ENCODE results near the gene NELFB. TPM values are rescaled to one million over a fixed set of nuclear protein-coding genes. Genes with fewer than 3 reads are reported as not detected.

NELFB gene
- total and polyA plus RNA-seq, 2 donors = 20.4 to 38.8 TPM

GRCh38 chr9:137293094-137293481 lies 38.0 kb downstream of the NELFB start:
- Histone ChIP-seq H3K27me3 (ENCODE audit: control insufficient read depth in 2 of 2, insufficient read depth in 1 of 2, low read length in 1 of 2) (peaks cover 38 to 50% of the 10 kb centered on the region in 2 donors), H3K27ac (ENCODE audit: low read depth in 1 of 2, low read length in 1 of 2) (no peak overlapping the region), H3K9me3 (ENCODE audit: control insufficient read depth in 2 of 2, insufficient read depth in 1 of 2, low read length in 1 of 2) (peaks cover 3 to 15% of the 10 kb centered on the region in 2 donors), H3K4me1 (ENCODE audit: control insufficient read depth in 2 of 2, insufficient read depth in 2 of 2, low read length in 2 of 2) (peaks cover 0 to 4% of the 10 kb centered on the region in 2 donors), H3K36me3 (ENCODE audit: control insufficient read depth in 2 of 2, insufficient read depth in 2 of 2, low read length in 1 of 2) (no peaks in the 10 kb centered on the region), H3K4me3 (ENCODE audit: low read length in 2 of 2) (no peak overlapping the region)
- DNase-seq (ENCODE audit: low read depth in 6 of 9, low spot score in 9 of 9) = no peak
- 94% methylated on average over 15 of the region's 15 CpGs for WGBS

DNA sequence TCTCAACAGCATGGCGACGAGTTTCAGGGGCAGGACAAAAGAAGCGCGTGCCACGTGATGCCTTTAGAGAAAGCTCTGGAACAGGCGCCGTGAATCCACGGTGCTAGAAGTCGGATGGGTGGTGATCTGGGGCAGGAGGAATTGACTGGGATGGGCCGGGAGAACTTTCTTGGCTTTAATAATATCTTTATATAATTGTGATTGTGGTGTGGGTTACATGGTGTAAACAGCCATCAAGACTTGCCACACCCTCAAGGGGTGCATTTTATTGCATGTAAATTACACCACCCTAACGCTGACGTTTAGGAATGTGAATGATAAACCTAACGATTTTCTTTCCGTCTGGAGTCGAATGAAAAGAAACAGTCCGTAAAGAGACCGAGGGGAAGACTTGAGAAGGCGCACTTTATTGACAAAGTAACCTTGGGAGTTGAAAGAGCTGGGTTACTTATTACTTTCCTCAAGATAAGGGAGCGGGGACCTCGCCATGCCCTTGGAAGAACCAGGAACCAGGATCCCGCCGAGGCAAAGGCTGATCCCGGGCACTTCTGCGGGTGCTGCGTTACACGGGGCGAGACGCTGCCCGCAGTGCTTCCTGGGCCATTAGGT lies 38.5 kb downstream of the NELFB start:
- Histone ChIP-seq H3K4me3 (ENCODE audit: low read length in 2 of 2) (no peak overlapping the region), H3K4me1 (ENCODE audit: control insufficient read depth in 2 of 2, insufficient read depth in 2 of 2, low read length in 2 of 2) (peaks cover 0 to 7% of the 10 kb centered on the region in 2 donors)
- 93% methylated on average over 29 of the region's 29 CpGs for WGBS

DNA sequence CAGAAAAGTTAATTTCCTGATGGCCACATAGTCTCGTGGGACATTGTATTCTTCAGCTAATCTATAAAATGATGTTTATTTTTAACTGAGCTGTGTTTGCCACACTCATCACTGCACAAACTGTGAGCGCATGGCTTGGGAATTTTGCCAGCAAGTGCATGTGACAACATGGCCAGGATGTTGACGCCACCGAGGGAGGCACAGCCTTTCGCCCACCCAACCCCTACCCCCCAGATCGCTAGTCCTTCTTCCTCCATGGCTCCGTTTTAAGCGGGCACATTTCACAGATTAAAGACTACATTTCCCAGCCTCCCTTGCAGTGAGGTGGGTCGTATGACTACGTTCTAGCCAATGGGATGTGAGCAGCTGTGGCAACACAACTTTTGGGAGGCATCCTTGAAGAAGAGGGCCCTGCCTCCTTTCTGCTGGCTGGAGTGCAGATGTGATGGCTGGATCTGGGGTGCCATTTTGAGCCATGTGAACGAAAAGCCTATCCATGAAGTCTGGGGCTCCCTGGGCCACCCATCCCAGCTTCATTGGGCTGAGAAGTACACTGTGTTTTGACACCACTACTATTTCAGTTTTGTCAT lies 39.1 kb downstream of the NELFB start:
- DNase-seq (ENCODE audit: low read depth in 6 of 9, low spot score in 9 of 9) = no peak
- Histone ChIP-seq H3K9me3 (ENCODE audit: control insufficient read depth in 2 of 2, insufficient read depth in 1 of 2, low read length in 1 of 2) (peaks cover 3 to 15% of the 10 kb centered on the region in 2 donors), H3K27me3 (ENCODE audit: control insufficient read depth in 2 of 2, insufficient read depth in 1 of 2, low read length in 1 of 2) (peaks cover 49 to 61% of the 10 kb centered on the region in 2 donors), H3K36me3 (ENCODE audit: control insufficient read depth in 2 of 2, insufficient read depth in 2 of 2, low read length in 1 of 2) (no peaks in the 10 kb centered on the region), H3K27ac (ENCODE audit: low read depth in 1 of 2, low read length in 1 of 2) (no peak overlapping the region), H3K4me3 (ENCODE audit: low read length in 2 of 2) (no peak overlapping the region), H3K4me1 (ENCODE audit: control insufficient read depth in 2 of 2, insufficient read depth in 2 of 2, low read length in 2 of 2) (peaks cover 0 to 8% of the 10 kb centered on the region in 2 donors)
- 44% methylated on average over 11 of the region's 11 CpGs for whole genome bisulfite sequencing

More for the DNA sequence above, 38.5 kb downstream of the NELFB start:
- peaks cover 43 to 55% of the 10 kb centered on the region in 2 donors for H3K27me3 ChIP-seq (ENCODE audit: control insufficient read depth in 2 of 2, insufficient read depth in 1 of 2, low read length in 1 of 2)
- H3K9me3 ChIP-seq (ENCODE audit: control insufficient read depth in 2 of 2, insufficient read depth in 1 of 2, low read length in 1 of 2) = peaks cover 3 to 15% of the 10 kb centered on the region in 2 donors
- DNase-seq (ENCODE audit: low read depth in 6 of 9, low spot score in 9 of 9) = no peak
- H3K27ac ChIP-seq (ENCODE audit: low read depth in 1 of 2, low read length in 1 of 2) = no peak overlapping the region
- no peaks in the 10 kb centered on the region for H3K36me3 ChIP-seq (ENCODE audit: control insufficient read depth in 2 of 2, insufficient read depth in 2 of 2, low read length in 1 of 2)

- Histone ChIP-seq H3K27me3 (ENCODE audit: control insufficient read depth in 2 of 2, insufficient read depth in 1 of 2, low read length in 1 of 2) (peaks cover 55 to 66% of the 10 kb centered on the region in 2 donors), H3K27ac (ENCODE audit: low read depth in 1 of 2, low read length in 1 of 2) (no peak overlapping the region), H3K4me1 (ENCODE audit: control insufficient read depth in 2 of 2, insufficient read depth in 2 of 2, low read length in 2 of 2) (peaks cover 0 to 11% of the 10 kb centered on the region in 2 donors), H3K36me3 (ENCODE audit: control insufficient read depth in 2 of 2, insufficient read depth in 2 of 2, low read length in 1 of 2) (no peaks in the 10 kb centered on the region), H3K9me3 (ENCODE audit: control insufficient read depth in 2 of 2, insufficient read depth in 1 of 2, low read length in 1 of 2) (peaks cover 3 to 15% of the 10 kb centered on the region in 2 donors), H3K4me3 (ENCODE audit: low read length in 2 of 2) (no peak overlapping the region)
- no peak for DNase-seq (ENCODE audit: low read depth in 6 of 9, low spot score in 9 of 9)
- WGBS = 13% methylated on average over 35 of the region's 35 CpGs
Measured at GRCh38 chr9:137294681-137295237, 39.6 kb downstream of the NELFB start.

- 2% methylated on average over 76 of the region's 76 CpGs for WGBS
- Histone ChIP-seq H3K27ac (ENCODE audit: low read depth in 1 of 2, low read length in 1 of 2) (no peak overlapping the region), H3K9me3 (ENCODE audit: control insufficient read depth in 2 of 2, insufficient read depth in 1 of 2, low read length in 1 of 2) (peaks cover 3 to 15% of the 10 kb centered on the region in 2 donors), H3K27me3 (ENCODE audit: control insufficient read depth in 2 of 2, insufficient read depth in 1 of 2, low read length in 1 of 2) (peaks cover 60 to 68% of the 10 kb centered on the region in 2 donors), H3K4me1 (ENCODE audit: control insufficient read depth in 2 of 2, insufficient read depth in 2 of 2, low read length in 2 of 2) (peaks cover 0 to 15% of the 10 kb centered on the region in 2 donors), H3K4me3 (ENCODE audit: low read length in 2 of 2) (peak overlapping the region in 1 of 2 donors; percentile 44), H3K36me3 (ENCODE audit: control insufficient read depth in 2 of 2, insufficient read depth in 2 of 2, low read length in 1 of 2) (no peaks in the 10 kb centered on the region)
- DNase-seq (ENCODE audit: low read depth in 6 of 9, low spot score in 9 of 9) = no peak
Measured at GRCh38 chr9:137295238-137295811, 40.2 kb downstream of the NELFB start.

- peaks cover 3 to 15% of the 10 kb centered on the region in 2 donors for H3K4me1 ChIP-seq (ENCODE audit: control insufficient read depth in 2 of 2, insufficient read depth in 2 of 2, low read length in 2 of 2)
- peak overlapping the region in 1 of 2 donors; percentile 44 for H3K4me3 ChIP-seq (ENCODE audit: low read length in 2 of 2)
- H3K27ac ChIP-seq (ENCODE audit: low read depth in 1 of 2, low read length in 1 of 2) = no peak overlapping the region
- DNase-seq (ENCODE audit: low read depth in 6 of 9, low spot score in 9 of 9) = no peak
- H3K36me3 ChIP-seq (ENCODE audit: control insufficient read depth in 2 of 2, insufficient read depth in 2 of 2, low read length in 1 of 2) = no peaks in the 10 kb centered on the region
- peaks cover 3 to 15% of the 10 kb centered on the region in 2 donors for H3K9me3 ChIP-seq (ENCODE audit: control insufficient read depth in 2 of 2, insufficient read depth in 1 of 2, low read length in 1 of 2)
- 22% methylated on average over 78 of the region's 78 CpGs for WGBS
- peaks cover 68 to 76% of the 10 kb centered on the region in 2 donors for H3K27me3 ChIP-seq (ENCODE audit: control insufficient read depth in 2 of 2, insufficient read depth in 1 of 2, low read length in 1 of 2)
Measured at GRCh38 chr9:137295849-137296669, 40.9 kb downstream of the NELFB start.

GRCh38 chr9:137296670-137297664 lies 41.8 kb downstream of the NELFB start:
- Histone ChIP-seq H3K4me1 (ENCODE audit: control insufficient read depth in 2 of 2, insufficient read depth in 2 of 2, low read length in 2 of 2) (peaks cover 8 to 18% of the 10 kb centered on the region in 2 donors), H3K27me3 (ENCODE audit: control insufficient read depth in 2 of 2, insufficient read depth in 1 of 2, low read length in 1 of 2) (peaks cover 76 to 82% of the 10 kb centered on the region in 2 donors), H3K9me3 (ENCODE audit: control insufficient read depth in 2 of 2, insufficient read depth in 1 of 2, low read length in 1 of 2) (peaks cover 3 to 15% of the 10 kb centered on the region in 2 donors), H3K36me3 (ENCODE audit: control insufficient read depth in 2 of 2, insufficient read depth in 2 of 2, low read length in 1 of 2) (no peaks in the 10 kb centered on the region), H3K27ac (ENCODE audit: low read depth in 1 of 2, low read length in 1 of 2) (no peak overlapping the region), H3K4me3 (ENCODE audit: low read length in 2 of 2) (no peak overlapping the region)
- WGBS = 60% methylated on average over 24 of the region's 24 CpGs
- no peak for DNase-seq (ENCODE audit: low read depth in 6 of 9, low spot score in 9 of 9)

GRCh38 chr9:137297966-137298365 lies 42.8 kb downstream of the NELFB start:
- no peak for DNase-seq (ENCODE audit: low read depth in 6 of 9, low spot score in 9 of 9)
- 86% methylated on average over 7 of the region's 7 CpGs for WGBS
- Histone ChIP-seq H3K4me3 (ENCODE audit: low read length in 2 of 2) (no peak overlapping the region), H3K9me3 (ENCODE audit: control insufficient read depth in 2 of 2, insufficient read depth in 1 of 2, low read length in 1 of 2) (peaks cover 3 to 15% of the 10 kb centered on the region in 2 donors), H3K4me1 (ENCODE audit: control insufficient read depth in 2 of 2, insufficient read depth in 2 of 2, low read length in 2 of 2) (peaks cover 8 to 24% of the 10 kb centered on the region in 2 donors), H3K27ac (ENCODE audit: low read depth in 1 of 2, low read length in 1 of 2) (no peak overlapping the region), H3K36me3 (ENCODE audit: control insufficient read depth in 2 of 2, insufficient read depth in 2 of 2, low read length in 1 of 2) (no peaks in the 10 kb centered on the region), H3K27me3 (ENCODE audit: control insufficient read depth in 2 of 2, insufficient read depth in 1 of 2, low read length in 1 of 2) (peaks cover 83 to 87% of the 10 kb centered on the region in 2 donors)

Data from thymus (tissue), 11 donors.